Gastrocnemius medialis (tissue), 4 donors: Measurements from ENCODE around the gene ACSF2.

Experiments used
- POLR2A ChIP-seq, 2 donors: fragments of 450-650 bp; IDR thresholded peaks; one replicate each; pipeline ENCODE4 v1.6.1; 2017; ENCODE audit warnings: antibody characterized with exemption in 2 of 2, mild to moderate bottlenecking in 2 of 2, moderate library complexity in 2 of 2
- TF ChIP-seq, protein P1 (sequence below), 5 experiments: fragments of 450-650 bp in 3 of 5; fragments of 200-600 bp in 2 of 5; sonication (generic) in 2 of 5; IDR thresholded peaks in 4 of 5; conservative IDR thresholded peaks in 1 of 5; 1 replicate in 4 of 5; 2 replicates in 1 of 5; pipeline ENCODE4 v1.5.1; 2016 to 2019; ENCODE audit warnings: antibody characterized with exemption in 5 of 5, mild to moderate bottlenecking in 3 of 5, moderate library complexity in 3 of 5

DNA sequence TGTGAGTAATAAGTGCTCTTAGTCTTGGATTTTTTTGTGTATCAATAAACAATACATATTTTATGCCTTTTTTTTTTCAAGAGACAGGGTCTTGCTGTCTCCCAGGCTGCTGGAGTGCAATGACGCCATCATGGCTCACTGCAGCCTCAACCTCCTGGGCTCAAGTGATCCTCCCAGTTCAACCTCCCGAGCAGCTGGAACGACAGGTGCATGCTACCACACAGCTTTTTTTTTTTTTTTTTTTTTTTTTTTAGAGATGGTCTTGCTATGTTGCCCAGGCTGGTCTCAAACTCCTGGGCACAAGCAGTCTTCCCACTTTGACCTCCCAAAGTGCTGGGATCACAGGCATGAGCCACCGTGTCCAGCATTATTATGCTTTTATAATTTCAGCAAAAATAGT, 13.0 kb downstream of the ACSF2 start:
- TF ChIP-seq, protein P1, sequence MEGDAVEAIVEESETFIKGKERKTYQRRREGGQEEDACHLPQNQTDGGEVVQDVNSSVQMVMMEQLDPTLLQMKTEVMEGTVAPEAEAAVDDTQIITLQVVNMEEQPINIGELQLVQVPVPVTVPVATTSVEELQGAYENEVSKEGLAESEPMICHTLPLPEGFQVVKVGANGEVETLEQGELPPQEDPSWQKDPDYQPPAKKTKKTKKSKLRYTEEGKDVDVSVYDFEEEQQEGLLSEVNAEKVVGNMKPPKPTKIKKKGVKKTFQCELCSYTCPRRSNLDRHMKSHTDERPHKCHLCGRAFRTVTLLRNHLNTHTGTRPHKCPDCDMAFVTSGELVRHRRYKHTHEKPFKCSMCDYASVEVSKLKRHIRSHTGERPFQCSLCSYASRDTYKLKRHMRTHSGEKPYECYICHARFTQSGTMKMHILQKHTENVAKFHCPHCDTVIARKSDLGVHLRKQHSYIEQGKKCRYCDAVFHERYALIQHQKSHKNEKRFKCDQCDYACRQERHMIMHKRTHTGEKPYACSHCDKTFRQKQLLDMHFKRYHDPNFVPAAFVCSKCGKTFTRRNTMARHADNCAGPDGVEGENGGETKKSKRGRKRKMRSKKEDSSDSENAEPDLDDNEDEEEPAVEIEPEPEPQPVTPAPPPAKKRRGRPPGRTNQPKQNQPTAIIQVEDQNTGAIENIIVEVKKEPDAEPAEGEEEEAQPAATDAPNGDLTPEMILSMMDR (IDR thresholded peaks at IDR 0.05 in 4 of 5, conservative IDR thresholded peaks at IDR 0.05 in 1 of 5), result no peak
- TF ChIP-seq POLR2A (IDR thresholded peaks at IDR 0.05), result no peak
